Activated CD4-positive, alpha-beta memory T cell treated with anti-CD3 and anti-CD28 coated beads, Interleukin-2, amount 10 ng/mL, durations not matched to agents 7 days and 5 days (primary cell): ENCODE data around the gene IFT27. TPM values are rescaled to one million over a fixed set of nuclear protein-coding genes. Genes with fewer than 3 reads are reported as not detected.
"Not testable (repeated sequence)": the region's sequence is repeated elsewhere in the genome, so short reads cannot be mapped to it uniquely, and the experiment has no call there.

Experiments used
- CTCF ChIA-PET: fragments of 350-600 bp; sonication (Branson Sonifier 250); formaldehyde crosslinking; loops from one replicate; lab custom pipeline; 2021; ENCODE audit warnings: antibody characterized with exemption, inconsistent platforms; lab: Charles Lee
- POLR2A ChIA-PET: fragments of 350-600 bp; sonication (Branson Sonifier 250); formaldehyde crosslinking; loops from one replicate; lab custom pipeline; 2021; ENCODE audit warnings: antibody characterized with exemption; lab: Charles Lee
- DNase-seq: peaks from one replicate; pipeline ENCODE4 v3.0.0-alpha.2; 2020
- H3K27ac Mint-ChIP-seq: one replicate; pipeline ENCODE4 v1.8.0; 2021; ENCODE audit warnings: mild to moderate bottlenecking, mixed read lengths
- H3K27me3 Mint-ChIP-seq: one replicate; pipeline ENCODE4 v1.8.0; 2021; ENCODE audit warnings: mixed read lengths
- H3K36me3 Mint-ChIP-seq: one replicate; pipeline ENCODE4 v1.8.0; 2021; ENCODE audit warnings: low read depth, mixed read lengths
- H3K4me1 Mint-ChIP-seq: one replicate; pipeline ENCODE4 v1.8.0; 2021; ENCODE audit warnings: mixed read lengths
- H3K4me3 Mint-ChIP-seq: one replicate; pipeline ENCODE4 v1.8.0; 2021; ENCODE audit warnings: mild to moderate bottlenecking, mixed read lengths
- H3K9me3 Mint-ChIP-seq: one replicate; pipeline ENCODE4 v1.8.0; 2021; ENCODE audit warnings: mixed read lengths
- total RNA-seq, 2 experiments: library from RNA; stranded (reverse); gene quantifications; one replicate each; pipeline ENCODE4 v1.2.3, GENCODE V29; 2021

Gene IFT27
- total RNA-seq, 2 experiments from 2014 or later, result 28.3 to 29.5 TPM

GRCh38 chr22:36734171-36735058, 41.5 kb downstream of the IFT27 start:
- ChIA-PET CTCF (no interaction called here), POLR2A (no interaction called here)
- Mint-ChIP-seq H3K9me3 (no peaks in the 10 kb centered on the region), H3K27me3 (peaks cover 28% of the 10 kb centered on the region), H3K4me1 (no peaks in the 10 kb centered on the region), H3K36me3 (no peaks in the 10 kb centered on the region), H3K27ac (no peak overlapping the region), H3K4me3 (no peak overlapping the region)
- DNase-seq, result no peak

- no peaks in the 10 kb centered on the region for H3K4me1 Mint-ChIP-seq
- H3K27ac Mint-ChIP-seq, result no peak overlapping the region
- no peak overlapping the region for H3K4me3 Mint-ChIP-seq
- POLR2A ChIA-PET, result no interaction called here
- H3K27me3 Mint-ChIP-seq, result peaks cover 28% of the 10 kb centered on the region
- H3K36me3 Mint-ChIP-seq, result no peaks in the 10 kb centered on the region
- no peaks in the 10 kb centered on the region for H3K9me3 Mint-ChIP-seq
- CTCF ChIA-PET, result interaction anchor here (0.8 kb wide), 1 partner anchor 25 kb away, joined by 3 read pairs; no protein-coding TSS in a partner anchor
- DNase-seq, result no peak
These were observed 42.6 kb downstream of the IFT27 start for GRCh38 chr22:36733271-36733670.

GRCh38 chr22:36732609-36733008, 43.3 kb downstream of the IFT27 start:
- peaks cover 28% of the 10 kb centered on the region for H3K27me3 Mint-ChIP-seq
- no peaks in the 10 kb centered on the region for H3K4me1 Mint-ChIP-seq
- H3K9me3 Mint-ChIP-seq, result no peaks in the 10 kb centered on the region
- H3K4me3 Mint-ChIP-seq, result no peak overlapping the region
- ChIA-PET CTCF (interaction anchor here (0.8 kb wide), 1 partner anchor 26 kb away, joined by 3 read pairs; no protein-coding TSS in a partner anchor), POLR2A (no interaction called here)
- DNase-seq, result no peak
- H3K27ac Mint-ChIP-seq, result no peak overlapping the region
- H3K36me3 Mint-ChIP-seq, result no peaks in the 10 kb centered on the region

- Mint-ChIP-seq H3K36me3 (no peaks in the 10 kb centered on the region), H3K4me3 (no peak overlapping the region), H3K27me3 (peaks cover 27% of the 10 kb centered on the region), H3K27ac (no peak overlapping the region), H3K4me1 (no peaks in the 10 kb centered on the region), H3K9me3 (no peaks in the 10 kb centered on the region)
- POLR2A ChIA-PET, result no interaction called here
- DNase-seq, result no peak
- CTCF ChIA-PET, result no interaction called here
These were observed 44.0 kb downstream of the IFT27 start for GRCh38 chr22:36731916-36732315.

- H3K4me3 Mint-ChIP-seq, H3K27ac Mint-ChIP-seq, POLR2A ChIA-PET, H3K36me3 Mint-ChIP-seq, H3K4me1 Mint-ChIP-seq, H3K9me3 Mint-ChIP-seq, CTCF ChIA-PET, DNase-seq: not testable (repeated sequence)
- H3K27me3 Mint-ChIP-seq, result peaks cover 25% of the 10 kb centered on the region
These were observed 44.6 kb downstream of the IFT27 start for GRCh38 chr22:36731321-36731720.

- H3K27ac Mint-ChIP-seq, result no peak overlapping the region
- H3K4me3 Mint-ChIP-seq, result no peak overlapping the region
- POLR2A ChIA-PET, result no interaction called here
- H3K9me3 Mint-ChIP-seq, result no peaks in the 10 kb centered on the region
- H3K36me3 Mint-ChIP-seq, result no peaks in the 10 kb centered on the region
- DNase-seq, result no peak
- no peaks in the 10 kb centered on the region for H3K4me1 Mint-ChIP-seq
- peaks cover 23% of the 10 kb centered on the region for H3K27me3 Mint-ChIP-seq
- CTCF ChIA-PET, result no interaction called here
These were observed 45.6 kb downstream of the IFT27 start for GRCh38 chr22:36730176-36730858.

- DNase-seq, result no peak
- no peaks in the 10 kb centered on the region for H3K4me1 Mint-ChIP-seq
- peaks cover 23% of the 10 kb centered on the region for H3K27me3 Mint-ChIP-seq
- no peak overlapping the region for H3K27ac Mint-ChIP-seq
- CTCF ChIA-PET, result no interaction called here
- POLR2A ChIA-PET, result no interaction called here
- no peaks in the 10 kb centered on the region for H3K9me3 Mint-ChIP-seq
- H3K36me3 Mint-ChIP-seq, result no peaks in the 10 kb centered on the region
- no peak overlapping the region for H3K4me3 Mint-ChIP-seq
These were observed 46.6 kb downstream of the IFT27 start for GRCh38 chr22:36729321-36729720.

- Mint-ChIP-seq H3K4me1 (no peaks in the 10 kb centered on the region), H3K27me3 (peaks cover 25% of the 10 kb centered on the region), H3K27ac (no peak overlapping the region), H3K4me3 (no peak overlapping the region), H3K9me3 (no peaks in the 10 kb centered on the region), H3K36me3 (no peaks in the 10 kb centered on the region)
- DNase-seq, result no peak
- ChIA-PET POLR2A (no interaction called here), CTCF (no interaction called here)
These were observed 47.4 kb downstream of the IFT27 start for GRCh38 chr22:36728505-36728904.

- H3K9me3 Mint-ChIP-seq, result no peaks in the 10 kb centered on the region
- no peak for DNase-seq
- H3K36me3 Mint-ChIP-seq, result no peaks in the 10 kb centered on the region
- H3K27ac Mint-ChIP-seq, result no peak overlapping the region
- ChIA-PET CTCF (no interaction called here), POLR2A (no interaction called here)
- no peaks in the 10 kb centered on the region for H3K4me1 Mint-ChIP-seq
- H3K4me3 Mint-ChIP-seq, result no peak overlapping the region
- H3K27me3 Mint-ChIP-seq, result peaks cover 27% of the 10 kb centered on the region
These were observed 47.9 kb downstream of the IFT27 start for GRCh38 chr22:36727927-36728488.

- Mint-ChIP-seq H3K9me3 (no peaks in the 10 kb centered on the region), H3K4me3 (no peak overlapping the region), H3K36me3 (no peaks in the 10 kb centered on the region), H3K27ac (no peak overlapping the region), H3K27me3 (peaks cover 24% of the 10 kb centered on the region), H3K4me1 (no peaks in the 10 kb centered on the region)
- ChIA-PET CTCF (no interaction called here), POLR2A (no interaction called here)
- DNase-seq, result no peak
These were observed 48.8 kb downstream of the IFT27 start for GRCh38 chr22:36727110-36727509.

- Mint-ChIP-seq H3K36me3 (no peaks in the 10 kb centered on the region), H3K9me3 (no peaks in the 10 kb centered on the region), H3K4me1 (no peaks in the 10 kb centered on the region), H3K27ac (no peak overlapping the region), H3K4me3 (no peak overlapping the region), H3K27me3 (peaks cover 22% of the 10 kb centered on the region)
- no peak for DNase-seq
- POLR2A ChIA-PET, result no interaction called here
- CTCF ChIA-PET, result no interaction called here
These were observed 49.9 kb downstream of the IFT27 start for GRCh38 chr22:36726007-36726380.

- Mint-ChIP-seq H3K36me3 (no peaks in the 10 kb centered on the region), H3K27ac (no peak overlapping the region), H3K4me1 (no peaks in the 10 kb centered on the region), H3K27me3 (peaks cover 27% of the 10 kb centered on the region), H3K9me3 (no peaks in the 10 kb centered on the region), H3K4me3 (no peak overlapping the region)
- no peak for DNase-seq
- ChIA-PET CTCF (no interaction called here), POLR2A (no interaction called here)
These were observed 50.4 kb downstream of the IFT27 start for GRCh38 chr22:36725366-36726006.

- no peaks in the 10 kb centered on the region for H3K9me3 Mint-ChIP-seq
- no peak overlapping the region for H3K27ac Mint-ChIP-seq
- POLR2A ChIA-PET, result no interaction called here
- CTCF ChIA-PET, result no interaction called here
- no peak overlapping the region for H3K4me3 Mint-ChIP-seq
- H3K36me3 Mint-ChIP-seq, result no peaks in the 10 kb centered on the region
- H3K27me3 Mint-ChIP-seq, result peaks cover 24% of the 10 kb centered on the region
- DNase-seq, result no peak
- no peaks in the 10 kb centered on the region for H3K4me1 Mint-ChIP-seq
These were observed 51.1 kb downstream of the IFT27 start for GRCh38 chr22:36724836-36725235.
